Measurements from ENCODE around the gene KRTAP2-4.
"Not testable (repeated sequence)": the region's sequence is repeated elsewhere in the genome, so short reads cannot be mapped to it uniquely, and the experiment has no call there.

KRTAP2-4 gene

GRCh38 chr17:41055130-41055529 lies 10.5 kb downstream of the KRTAP2-4 start, which contains the start of gene KRTAP2-2:
Gene KRTAP2-2, minus strand, starts transcription at chr17:41055230. Its CDS starts 19 bp downstream, at chr17:41055211.
- not testable (repeated sequence) for TF ChIP-seq CTCF (IDR thresholded peaks at IDR 0.05)

- TF ChIP-seq CTCF (IDR thresholded peaks at IDR 0.05), result no peak
Observed at GRCh38 chr17:41054025-41054424, 11.7 kb downstream of the KRTAP2-4 start.

DNA sequence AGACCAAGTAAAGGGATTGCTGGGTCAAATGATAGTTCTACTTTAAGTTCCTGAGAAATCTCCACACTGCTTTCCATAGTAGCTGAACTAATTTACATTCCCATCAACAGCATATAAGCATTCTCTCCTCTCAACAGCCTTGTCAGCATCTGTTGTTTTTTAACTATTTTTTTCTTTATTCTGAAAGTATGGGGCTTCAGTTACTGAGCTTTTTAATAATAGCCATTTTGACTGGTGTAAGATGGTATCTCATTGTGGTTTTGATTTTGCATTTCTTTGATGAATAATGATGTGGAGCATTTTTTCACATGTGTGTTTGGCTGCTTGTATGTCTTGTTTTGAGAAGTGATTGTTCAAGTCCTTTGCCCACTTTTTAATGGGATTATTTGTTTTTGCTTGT lies 13.1 kb downstream of the KRTAP2-4 start:
- no peak for TF ChIP-seq CTCF (IDR thresholded peaks at IDR 0.05)

GRCh38 chr17:41049110-41049509 lies 16.6 kb downstream of the KRTAP2-4 start:
- TF ChIP-seq CTCF (IDR thresholded peaks at IDR 0.05), result no peak

- no peak for TF ChIP-seq CTCF (IDR thresholded peaks at IDR 0.05)
Observed at GRCh38 chr17:41048441-41048840, 17.2 kb downstream of the KRTAP2-4 start.

- TF ChIP-seq CTCF (IDR thresholded peaks at IDR 0.05), result not testable (repeated sequence)
Observed at GRCh38 chr17:41046735-41047465, 18.8 kb downstream of the KRTAP2-4 start, which contains the start of gene KRTAP2-1. Gene KRTAP2-1, minus strand, starts transcription at chr17:41047316. Its CDS starts 49 bp downstream, at chr17:41047267.

DNA sequence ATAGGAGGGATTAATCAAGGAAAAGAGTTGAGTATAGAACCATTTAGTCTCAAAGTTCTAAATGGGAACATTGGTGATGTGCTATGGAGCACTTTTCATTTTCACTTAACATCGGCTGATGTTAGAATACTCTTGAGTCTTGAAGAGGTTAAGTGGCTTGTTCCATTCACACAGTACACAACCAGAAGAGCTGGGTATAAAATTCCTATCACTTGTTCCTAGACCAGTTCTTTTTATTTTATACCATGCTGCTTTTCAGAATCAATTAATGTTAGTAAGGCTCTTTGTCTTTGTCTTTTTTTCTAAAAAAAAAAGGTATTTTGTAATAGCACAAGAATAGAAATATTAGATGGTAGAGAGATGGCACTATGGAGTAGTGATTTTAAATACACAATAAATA lies 22.7 kb downstream of the KRTAP2-4 start:
- no peak for TF ChIP-seq CTCF (IDR thresholded peaks at IDR 0.05)
